Sigmoid colon (tissue), 4 donors: ENCODE measurements around the gene NOC2L.

Experiments
- POLR2AphosphoS5 ChIP-seq, 4 donors: sonication (generic); formaldehyde crosslinking; IDR thresholded peaks; one replicate each; pipeline ENCODE4 v1.6.1; 2017; ENCODE audit warnings: antibody characterized with exemption in 4 of 4
- TF ChIP-seq, protein P1 (sequence below), 4 experiments: fragments of 450-650 bp in 3 of 4; fragments of 200-600 bp in 1 of 4; IDR thresholded peaks; one replicate each; pipeline ENCODE4 v1.5.1; 2016 to 2019; ENCODE audit warnings: antibody characterized with exemption in 4 of 4, mild to moderate bottlenecking in 3 of 4, moderate library complexity in 2 of 4

DNA sequence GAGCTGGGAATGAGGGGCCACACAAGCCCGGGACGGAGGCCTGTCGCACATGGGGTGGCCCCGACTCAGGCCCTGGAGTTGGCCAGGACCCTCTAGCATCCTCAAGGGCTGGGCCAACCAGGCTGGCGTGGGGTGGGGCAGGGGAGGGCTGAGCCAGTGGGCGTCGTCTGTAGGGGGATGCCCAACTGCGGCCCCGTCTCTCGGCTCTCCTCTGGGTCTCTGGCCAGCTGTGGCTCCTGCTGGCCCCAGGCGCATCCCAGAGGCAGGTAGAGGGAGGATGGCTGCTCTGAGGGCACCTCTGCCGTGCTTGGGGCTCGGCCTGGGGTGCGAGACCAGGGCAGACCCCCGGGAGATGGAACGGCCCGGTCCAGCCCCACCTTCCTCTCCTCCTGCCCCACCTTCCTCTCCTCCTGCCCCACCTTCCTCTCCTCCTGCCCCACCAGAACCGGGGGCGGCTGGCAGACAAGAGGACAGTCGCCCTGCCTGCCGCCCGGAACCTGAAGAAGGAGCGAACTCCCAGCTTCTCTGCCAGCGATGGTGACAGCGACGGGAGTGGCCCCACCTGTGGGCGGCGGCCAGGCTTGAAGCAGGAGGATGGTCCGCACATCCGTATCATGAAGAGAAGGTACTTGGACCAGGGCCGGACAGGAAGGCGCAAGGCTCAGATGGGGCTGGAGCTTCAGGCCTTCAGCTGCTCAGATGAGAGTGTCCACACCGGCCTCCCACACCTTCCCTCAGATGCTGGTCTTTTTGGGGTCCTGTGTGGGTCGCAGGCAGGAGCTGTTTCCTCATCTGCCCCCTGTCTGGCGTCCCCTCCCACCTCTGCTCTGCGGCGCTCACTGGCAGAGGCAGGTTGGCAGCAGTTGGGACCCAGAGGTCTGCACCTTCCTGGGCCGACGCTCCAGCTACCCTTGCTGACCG lies 29.1 kb downstream of the NOC2L start:
- TF ChIP-seq, protein P1, sequence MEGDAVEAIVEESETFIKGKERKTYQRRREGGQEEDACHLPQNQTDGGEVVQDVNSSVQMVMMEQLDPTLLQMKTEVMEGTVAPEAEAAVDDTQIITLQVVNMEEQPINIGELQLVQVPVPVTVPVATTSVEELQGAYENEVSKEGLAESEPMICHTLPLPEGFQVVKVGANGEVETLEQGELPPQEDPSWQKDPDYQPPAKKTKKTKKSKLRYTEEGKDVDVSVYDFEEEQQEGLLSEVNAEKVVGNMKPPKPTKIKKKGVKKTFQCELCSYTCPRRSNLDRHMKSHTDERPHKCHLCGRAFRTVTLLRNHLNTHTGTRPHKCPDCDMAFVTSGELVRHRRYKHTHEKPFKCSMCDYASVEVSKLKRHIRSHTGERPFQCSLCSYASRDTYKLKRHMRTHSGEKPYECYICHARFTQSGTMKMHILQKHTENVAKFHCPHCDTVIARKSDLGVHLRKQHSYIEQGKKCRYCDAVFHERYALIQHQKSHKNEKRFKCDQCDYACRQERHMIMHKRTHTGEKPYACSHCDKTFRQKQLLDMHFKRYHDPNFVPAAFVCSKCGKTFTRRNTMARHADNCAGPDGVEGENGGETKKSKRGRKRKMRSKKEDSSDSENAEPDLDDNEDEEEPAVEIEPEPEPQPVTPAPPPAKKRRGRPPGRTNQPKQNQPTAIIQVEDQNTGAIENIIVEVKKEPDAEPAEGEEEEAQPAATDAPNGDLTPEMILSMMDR (IDR thresholded peaks at IDR 0.05): no peak
- TF ChIP-seq POLR2AphosphoS5 (IDR thresholded peaks at IDR 0.05): no peak
